Keratinocyte (primary cell): ENCODE results near the gene CTNND2. TPM values are rescaled to one million over a fixed set of nuclear protein-coding genes. Genes with fewer than 3 reads are reported as not detected.

Experiments used
- DNase-seq: peaks from one replicate; pipeline ENCODE4 v3.0.0-alpha.2; 2011; ENCODE audit warnings: low read depth, missing footprints, low spot score
- FAIRE-seq: peaks from 2 replicates; lab custom pipeline; 2011; peaks lifted over from hg19 to GRCh38; lab: Jason Lieb, UNC
- H2AFZ ChIP-seq: 2 replicates; pipeline ENCODE4 v1.6.0; 2012; ENCODE audit warnings: low read length, control low read depth, inconsistent platforms; ENCODE audit not compliant: control insufficient read depth
- H3K27ac ChIP-seq: 2 replicates; pipeline ENCODE4 v1.5.1; 2011; ENCODE audit warnings: low read length; ENCODE audit not compliant: control insufficient read depth, insufficient read depth
- H3K27me3 ChIP-seq: 3 replicates; pipeline ENCODE4 v1.6.0; 2011; ENCODE audit warnings: low read length; ENCODE audit not compliant: control insufficient read depth, insufficient read depth; ENCODE audit errors: extremely low read depth
- H3K36me3 ChIP-seq, 2 experiments: 2 replicates in 1 of 2; 3 replicates in 1 of 2; pipeline ENCODE4 v1.5.1; 2011; ENCODE audit warnings: low read length in 2 of 2, mild to moderate bottlenecking in 1 of 2; ENCODE audit not compliant: control insufficient read depth in 2 of 2, insufficient read depth in 2 of 2; ENCODE audit errors: extremely low read depth in 1 of 2
- H3K4me1 ChIP-seq: 3 replicates; pipeline ENCODE4 v1.5.1; 2011; ENCODE audit warnings: low read length; ENCODE audit not compliant: control insufficient read depth, insufficient read depth; ENCODE audit errors: extremely low read depth
- H3K4me2 ChIP-seq: 3 replicates; pipeline ENCODE4 v1.6.0; 2011; ENCODE audit warnings: low read depth, low read length; ENCODE audit not compliant: control insufficient read depth, insufficient read depth; ENCODE audit errors: extremely low read depth
- H3K4me3 ChIP-seq, 3 experiments: fragments of 200-600 bp in 1 of 3; sonication (generic) in 1 of 3; 2 replicates in 2 of 3; 3 replicates in 1 of 3; pipeline ENCODE4 v1.5.1; 2011 to 2016; ENCODE audit warnings: low read length in 3 of 3, mild to moderate bottlenecking in 3 of 3, control low read depth in 2 of 3, inconsistent platforms in 1 of 3, low read depth in 1 of 3, mixed read lengths in 1 of 3, mixed run types in 1 of 3, moderate library complexity in 1 of 3; ENCODE audit not compliant: control insufficient read depth in 2 of 3, insufficient read depth in 2 of 3; ENCODE audit errors: extremely low read depth in 1 of 3
- H3K79me2 ChIP-seq: 2 replicates; pipeline ENCODE4 v1.6.0; 2012; ENCODE audit warnings: low read length; ENCODE audit not compliant: control insufficient read depth, insufficient read depth
- H3K9ac ChIP-seq: 3 replicates; pipeline ENCODE4 v1.6.0; 2011; ENCODE audit warnings: low read length; ENCODE audit not compliant: control insufficient read depth, insufficient read depth; ENCODE audit errors: extremely low read depth
- H3K9me1 ChIP-seq: 3 replicates; pipeline ENCODE4 v1.6.0; 2011; ENCODE audit warnings: low read length; ENCODE audit not compliant: control insufficient read depth, insufficient read depth; ENCODE audit errors: extremely low read depth
- H3K9me3 ChIP-seq: 2 replicates; pipeline ENCODE4 v1.5.1; 2012; ENCODE audit warnings: low read depth, low read length; ENCODE audit not compliant: control insufficient read depth
- H4K20me1 ChIP-seq: 3 replicates; pipeline ENCODE4 v1.6.0; 2011; ENCODE audit warnings: low read length; ENCODE audit not compliant: control insufficient read depth, insufficient read depth; ENCODE audit errors: extremely low read depth
- CTCF ChIP-seq, 3 experiments: IDR thresholded peaks in 1 of 3; conservative IDR thresholded peaks in 1 of 3; optimal IDR thresholded peaks in 1 of 3; 2 replicates in 2 of 3; 3 replicates in 1 of 3; pipeline versions ENCODE3 to v1.5.1; 2011; ENCODE audit warnings: low read length in 3 of 3, mild to moderate bottlenecking in 3 of 3, moderate library complexity in 2 of 3, control low read depth in 1 of 3, inconsistent platforms in 1 of 3; ENCODE audit not compliant: insufficient read depth in 2 of 3; ENCODE audit errors: extremely low read depth in 1 of 3
- EZH2 ChIP-seq: IDR thresholded peaks from one replicate; pipeline ENCODE4 v1.6.1; 2012; ENCODE audit warnings: inconsistent platforms, mild to moderate bottlenecking, low read length, moderate library complexity
- dilution Hi-C: fragments of 300-500 bp; cut with MboI; formaldehyde crosslinking; loops from one replicate; pipeline ENCODE4 v1.7.0; 2020; ENCODE audit warnings: low sequenced_read_pairs; ENCODE audit not compliant: extremely low pct_ligation_motif_present
- polyA plus RNA-seq, 5 experiments: library from polyadenylated mRNA; depleted of rRNA in 3 of 5; stranded (reverse) in 3 of 5; stranded (forward) in 1 of 5; unstranded in 1 of 5; fragments of >200 nt; gene quantifications; 1 replicate in 1 of 5; 2 replicates in 3 of 5; 3 replicates in 1 of 5; pipeline versions ENCODE4 v1.2.1 to v1.2.3, GENCODE V29; 2011 to 2012; ENCODE audit warnings: missing spikeins in 2 of 5, low read depth in 1 of 5, low replicate concordance in 1 of 5

Gene CTNND2
- polyA plus RNA-seq, 1 donor (not counting 4 experiments of a cell fraction or from before 2014, with no cell fraction given): not detected

GRCh38 chr5:11504886-11505193 lies 399.4 kb downstream of the CTNND2 start:
- Histone ChIP-seq H3K4me2 (no peak overlapping the region), H2AFZ (no peak overlapping the region), H3K9me3 (no peaks in the 10 kb centered on the region), H3K4me1 (no peaks in the 10 kb centered on the region), H3K36me3 (no peaks in the 10 kb centered on the region), H3K27ac (no peak overlapping the region), H4K20me1 (no peaks in the 10 kb centered on the region), H3K9ac (no peak overlapping the region), H3K4me3 (no peak overlapping the region), H3K27me3 (no peaks in the 10 kb centered on the region), H3K79me2 (no peaks in the 10 kb centered on the region), H3K9me1 (no peaks in the 10 kb centered on the region)
- DNase-seq (no peak), FAIRE-seq (no peak)
- dilution Hi-C loops: no loop called here
- TF ChIP-seq CTCF (optimal IDR thresholded peaks at IDR 0.05 in 1 of 3, IDR thresholded peaks at IDR 0.05 in 1 of 3, conservative IDR thresholded peaks at IDR 0.05 in 1 of 3; ENCODE audit: extremely low read depth in 1 of 3, insufficient read depth in 2 of 3, low read length in 3 of 3) (no peak), EZH2 (no peak)

- Histone ChIP-seq H3K4me1 (no peaks in the 10 kb centered on the region), H3K9ac (no peak overlapping the region), H3K79me2 (no peaks in the 10 kb centered on the region), H3K36me3 (no peaks in the 10 kb centered on the region), H3K27ac (no peak overlapping the region), H3K9me3 (no peaks in the 10 kb centered on the region), H3K27me3 (no peaks in the 10 kb centered on the region), H4K20me1 (no peaks in the 10 kb centered on the region), H3K4me2 (no peak overlapping the region), H3K9me1 (no peaks in the 10 kb centered on the region), H3K4me3 (no peak overlapping the region), H2AFZ (no peak overlapping the region)
- TF ChIP-seq EZH2 (no peak), CTCF (optimal IDR thresholded peaks at IDR 0.05 in 1 of 3, IDR thresholded peaks at IDR 0.05 in 1 of 3, conservative IDR thresholded peaks at IDR 0.05 in 1 of 3; ENCODE audit: extremely low read depth in 1 of 3, insufficient read depth in 2 of 3, low read length in 3 of 3) (no peak)
- dilution Hi-C loops: no loop called here
- FAIRE-seq: no peak
- no peak for DNase-seq
Observed at GRCh38 chr5:11504065-11504885, 400.0 kb downstream of the CTNND2 start.
